Esophagus squamous epithelium (tissue), 4 donors: ENCODE data around the gene PF4V1.

ENCODE experiments used
- CTCF ChIP-seq, 6 experiments: fragments of 450-650 bp in 4 of 6; fragments of 200-600 bp in 2 of 6; sonication (generic) in 2 of 6; IDR thresholded peaks; one replicate each; pipeline ENCODE4 v1.5.1; 2016 to 2019; ENCODE audit warnings: antibody characterized with exemption in 6 of 6, mild to moderate bottlenecking in 4 of 6, moderate library complexity in 4 of 6
- POLR2A ChIP-seq, 4 donors: fragments of 450-650 bp; IDR thresholded peaks; one replicate each; pipeline ENCODE4 v1.6.1; 2017; ENCODE audit warnings: antibody characterized with exemption in 4 of 4, mild to moderate bottlenecking in 4 of 4, moderate library complexity in 3 of 4

GRCh38 chr4:73862322-73862721 lies 9.2 kb downstream of the PF4V1 start:
- TF ChIP-seq CTCF (IDR thresholded peaks at IDR 0.05) (no peak), POLR2A (IDR thresholded peaks at IDR 0.05) (no peak)
